ENCODE data around the gene RDX. TPM values are rescaled to one million over a fixed set of nuclear protein-coding genes. Genes with fewer than 3 reads are reported as not detected.

Gene RDX
- total and polyA plus RNA-seq, 2 of the 13 experiments (the other 11 are each of a cell fraction or from before 2014, with no cell fraction given) = 20.7 to 63.1 TPM

DNA sequence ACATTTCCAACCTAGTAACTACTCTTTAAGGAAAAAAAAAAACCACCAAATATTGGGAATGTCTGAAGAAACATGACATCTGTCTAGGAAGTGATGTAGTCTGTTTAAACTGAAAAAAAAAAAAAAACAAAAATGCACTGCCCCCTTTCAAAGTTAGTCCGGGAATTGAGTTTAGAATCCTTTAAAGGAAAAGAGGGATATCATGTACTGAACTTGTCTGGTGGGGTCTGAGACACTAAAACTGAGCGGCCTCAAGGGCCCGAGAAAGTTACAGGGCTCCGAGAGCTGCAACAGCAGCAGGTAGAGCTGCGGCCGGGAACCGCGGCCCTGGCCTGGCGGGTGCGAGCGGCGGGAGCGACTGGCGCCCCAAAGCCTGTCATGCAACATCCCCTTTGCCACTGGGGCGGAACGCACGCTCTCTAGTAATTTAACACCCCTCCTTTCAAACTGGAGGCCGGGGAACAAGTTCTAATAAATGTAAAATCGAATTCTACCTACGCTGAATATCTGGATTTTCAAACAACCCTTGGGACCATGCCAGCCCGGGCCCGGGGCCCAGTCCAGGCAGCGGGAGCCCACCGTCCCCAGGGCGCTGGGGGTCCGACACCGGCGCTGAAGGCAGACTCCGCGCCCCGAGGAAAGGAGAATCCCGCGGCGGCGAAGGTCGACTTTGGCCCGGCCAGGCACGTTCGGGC is 736 bp downstream of the RDX start (continued):
- TF ChIP-seq, protein P1, sequence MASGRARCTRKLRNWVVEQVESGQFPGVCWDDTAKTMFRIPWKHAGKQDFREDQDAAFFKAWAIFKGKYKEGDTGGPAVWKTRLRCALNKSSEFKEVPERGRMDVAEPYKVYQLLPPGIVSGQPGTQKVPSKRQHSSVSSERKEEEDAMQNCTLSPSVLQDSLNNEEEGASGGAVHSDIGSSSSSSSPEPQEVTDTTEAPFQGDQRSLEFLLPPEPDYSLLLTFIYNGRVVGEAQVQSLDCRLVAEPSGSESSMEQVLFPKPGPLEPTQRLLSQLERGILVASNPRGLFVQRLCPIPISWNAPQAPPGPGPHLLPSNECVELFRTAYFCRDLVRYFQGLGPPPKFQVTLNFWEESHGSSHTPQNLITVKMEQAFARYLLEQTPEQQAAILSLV (CRISPR knock-in tag; IDR thresholded peaks at IDR 0.05; ENCODE audit: borderline replicate concordance) = 0 out of 2 replicates have a peak, but pooled peaks have one; percentile 38
- no peak for TF ChIP-seq ZNF839 (CRISPR knock-in tag; IDR thresholded peaks at IDR 0.05; ENCODE audit: borderline replicate concordance)
- TF ChIP-seq ZNF264 (CRISPR knock-in tag; IDR thresholded peaks at IDR 0.05) = no peak
- TF ChIP-seq NR2C2 (CRISPR knock-in tag; IDR thresholded peaks at IDR 0.05; ENCODE audit: borderline replicate concordance) = 0 out of 2 replicates have a peak, but pooled peaks have one; percentile 21
- TF ChIP-seq, protein P2, sequence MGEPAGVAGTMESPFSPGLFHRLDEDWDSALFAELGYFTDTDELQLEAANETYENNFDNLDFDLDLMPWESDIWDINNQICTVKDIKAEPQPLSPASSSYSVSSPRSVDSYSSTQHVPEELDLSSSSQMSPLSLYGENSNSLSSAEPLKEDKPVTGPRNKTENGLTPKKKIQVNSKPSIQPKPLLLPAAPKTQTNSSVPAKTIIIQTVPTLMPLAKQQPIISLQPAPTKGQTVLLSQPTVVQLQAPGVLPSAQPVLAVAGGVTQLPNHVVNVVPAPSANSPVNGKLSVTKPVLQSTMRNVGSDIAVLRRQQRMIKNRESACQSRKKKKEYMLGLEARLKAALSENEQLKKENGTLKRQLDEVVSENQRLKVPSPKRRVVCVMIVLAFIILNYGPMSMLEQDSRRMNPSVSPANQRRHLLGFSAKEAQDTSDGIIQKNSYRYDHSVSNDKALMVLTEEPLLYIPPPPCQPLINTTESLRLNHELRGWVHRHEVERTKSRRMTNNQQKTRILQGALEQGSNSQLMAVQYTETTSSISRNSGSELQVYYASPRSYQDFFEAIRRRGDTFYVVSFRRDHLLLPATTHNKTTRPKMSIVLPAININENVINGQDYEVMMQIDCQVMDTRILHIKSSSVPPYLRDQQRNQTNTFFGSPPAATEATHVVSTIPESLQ (CRISPR knock-in tag; conservative IDR thresholded peaks at IDR 0.05) = no peak
- TF ChIP-seq, protein P3, sequence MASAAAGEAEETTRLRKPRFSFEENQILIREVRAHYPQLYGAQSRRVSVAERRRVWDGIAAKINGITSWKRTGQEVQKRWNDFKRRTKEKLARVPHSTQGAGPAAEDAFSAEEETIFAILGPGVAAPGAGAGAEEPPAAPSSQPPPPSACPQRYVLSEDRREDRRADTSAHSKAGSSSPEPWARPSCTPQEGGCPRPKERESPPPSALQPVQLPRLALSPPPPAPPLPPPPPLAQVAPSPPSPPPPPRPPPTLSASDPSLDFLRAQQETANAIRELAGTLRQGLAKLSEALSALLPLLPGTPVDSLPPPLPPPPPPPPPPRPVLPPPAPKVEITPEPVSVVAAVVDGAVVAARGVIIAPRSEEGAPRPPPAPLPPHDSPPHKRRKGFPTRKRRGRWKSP (CRISPR knock-in tag; IDR thresholded peaks at IDR 0.05) = 0 out of 2 replicates have a peak, but pooled peaks have one; percentile 11
- 0 out of 2 replicates have a peak, but pooled peaks have one; percentile 14 for TF ChIP-seq NR1H2 (CRISPR knock-in tag; IDR thresholded peaks at IDR 0.05; ENCODE audit: borderline replicate concordance, low read depth)
- TF ChIP-seq, protein P4, sequence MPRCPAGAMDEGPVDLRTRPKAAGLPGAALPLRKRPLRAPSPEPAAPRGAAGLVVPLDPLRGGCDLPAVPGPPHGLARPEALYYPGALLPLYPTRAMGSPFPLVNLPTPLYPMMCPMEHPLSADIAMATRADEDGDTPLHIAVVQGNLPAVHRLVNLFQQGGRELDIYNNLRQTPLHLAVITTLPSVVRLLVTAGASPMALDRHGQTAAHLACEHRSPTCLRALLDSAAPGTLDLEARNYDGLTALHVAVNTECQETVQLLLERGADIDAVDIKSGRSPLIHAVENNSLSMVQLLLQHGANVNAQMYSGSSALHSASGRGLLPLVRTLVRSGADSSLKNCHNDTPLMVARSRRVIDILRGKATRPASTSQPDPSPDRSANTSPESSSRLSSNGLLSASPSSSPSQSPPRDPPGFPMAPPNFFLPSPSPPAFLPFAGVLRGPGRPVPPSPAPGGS (CRISPR knock-in tag; IDR thresholded peaks at IDR 0.05) = no peak
- no peak for TF ChIP-seq ZNF484 (CRISPR knock-in tag; IDR thresholded peaks at IDR 0.05; ENCODE audit: borderline replicate concordance, low read depth)
- TF ChIP-seq, protein P5, sequence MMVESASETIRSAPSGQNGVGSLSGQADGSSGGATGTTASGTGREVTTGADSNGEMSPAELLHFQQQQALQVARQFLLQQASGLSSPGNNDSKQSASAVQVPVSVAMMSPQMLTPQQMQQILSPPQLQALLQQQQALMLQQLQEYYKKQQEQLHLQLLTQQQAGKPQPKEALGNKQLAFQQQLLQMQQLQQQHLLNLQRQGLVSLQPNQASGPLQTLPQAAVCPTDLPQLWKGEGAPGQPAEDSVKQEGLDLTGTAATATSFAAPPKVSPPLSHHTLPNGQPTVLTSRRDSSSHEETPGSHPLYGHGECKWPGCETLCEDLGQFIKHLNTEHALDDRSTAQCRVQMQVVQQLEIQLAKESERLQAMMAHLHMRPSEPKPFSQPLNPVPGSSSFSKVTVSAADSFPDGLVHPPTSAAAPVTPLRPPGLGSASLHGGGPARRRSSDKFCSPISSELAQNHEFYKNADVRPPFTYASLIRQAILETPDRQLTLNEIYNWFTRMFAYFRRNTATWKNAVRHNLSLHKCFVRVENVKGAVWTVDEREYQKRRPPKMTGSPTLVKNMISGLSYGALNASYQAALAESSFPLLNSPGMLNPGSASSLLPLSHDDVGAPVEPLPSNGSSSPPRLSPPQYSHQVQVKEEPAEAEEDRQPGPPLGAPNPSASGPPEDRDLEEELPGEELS (CRISPR knock-in tag; IDR thresholded peaks at IDR 0.05) = no peak
- no peak for TF ChIP-seq ZNF180 (CRISPR knock-in tag; IDR thresholded peaks at IDR 0.05; ENCODE audit: borderline replicate concordance, low read depth)
- TF ChIP-seq TARDBP (CRISPR knock-in tag; IDR thresholded peaks at IDR 0.05) = no peak
- TF ChIP-seq SUZ12 (IDR thresholded peaks at IDR 0.05; ENCODE audit: low read depth, low read length) = no peak
- TF ChIP-seq ZFP62 (CRISPR knock-in tag; IDR thresholded peaks at IDR 0.05) = no peak
- TF ChIP-seq ZNF761 (CRISPR knock-in tag; conservative IDR thresholded peaks at IDR 0.05) = 0 out of 2 replicates have a peak, but pooled peaks have one; percentile 17
- TF ChIP-seq, protein P6, sequence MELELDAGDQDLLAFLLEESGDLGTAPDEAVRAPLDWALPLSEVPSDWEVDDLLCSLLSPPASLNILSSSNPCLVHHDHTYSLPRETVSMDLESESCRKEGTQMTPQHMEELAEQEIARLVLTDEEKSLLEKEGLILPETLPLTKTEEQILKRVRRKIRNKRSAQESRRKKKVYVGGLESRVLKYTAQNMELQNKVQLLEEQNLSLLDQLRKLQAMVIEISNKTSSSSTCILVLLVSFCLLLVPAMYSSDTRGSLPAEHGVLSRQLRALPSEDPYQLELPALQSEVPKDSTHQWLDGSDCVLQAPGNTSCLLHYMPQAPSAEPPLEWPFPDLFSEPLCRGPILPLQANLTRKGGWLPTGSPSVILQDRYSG (CRISPR knock-in tag; IDR thresholded peaks at IDR 0.05) = 0 out of 2 replicates have a peak, but pooled peaks have one; percentile 60
- TF ChIP-seq ASH2L (IDR thresholded peaks at IDR 0.05; ENCODE audit: insufficient read length, low read depth, low read length) = peak; percentile 38
- TF ChIP-seq MEF2D (CRISPR knock-in tag; IDR thresholded peaks at IDR 0.05) = no peak
- TF ChIP-seq SALL2 (CRISPR knock-in tag; IDR thresholded peaks at IDR 0.05) = no peak
- no peak for TF ChIP-seq ZFP36L1 (CRISPR knock-in tag; IDR thresholded peaks at IDR 0.05)

Measured in HepG2 (cell line).